IMR-90 (cell line): ENCODE data around the gene CD82. TPM values are rescaled to one million over a fixed set of nuclear protein-coding genes. Genes with fewer than 3 reads are reported as not detected.

Experiments used
- ATAC-seq: fragments of 200-7000 bp; cut with Tn5 transposase; 2 replicates; pipeline ENCODE4 v1.9.1; 2020; ENCODE audit warnings: low read depth, mild to moderate bottlenecking, moderate library complexity
- BruUV-seq: library from RNA; stranded (reverse); fragments of 400-500 nt; replicated peaks from 2 replicates; lab custom pipeline; 2021; lab: Mats Ljungman, UMichigan
- CTCF ChIA-PET: fragments of 300-600 bp; formaldehyde crosslinking; extraction: SDS; loops from one replicate; lab custom pipeline; 2021; ENCODE audit warnings: antibody characterized with exemption; lab: Yijun Ruan, JAX
- POLR2A ChIA-PET: fragments of 300-600 bp; sonication (Branson Sonifier 250); formaldehyde crosslinking; loops from one replicate; lab custom pipeline; 2022; ENCODE audit warnings: antibody characterized with exemption; ENCODE audit not compliant: unreplicated experiment; lab: Charles Lee
- DNase-seq: peaks from one replicate; pipeline ENCODE4 v3.0.0; 2013
- H2AFZ ChIP-seq: replicated peaks from 2 replicates; pipeline ENCODE3; 2013; ENCODE audit warnings: low read length, mild to moderate bottlenecking; ENCODE audit not compliant: poor library complexity
- H2AK5ac ChIP-seq: 2 replicates; pipeline ENCODE4 v1.6.1; 2013; ENCODE audit warnings: low read depth, low read length, inconsistent platforms
- H2AK9ac ChIP-seq: replicated peaks from 2 replicates; pipeline ENCODE3; 2013; ENCODE audit warnings: mild to moderate bottlenecking, low read depth, low read length, moderate library complexity; ENCODE audit not compliant: poor library complexity
- H2BK120ac ChIP-seq: 2 replicates; pipeline ENCODE4 v1.6.1; 2013; ENCODE audit warnings: low read depth, low read length, inconsistent platforms
- H2BK15ac ChIP-seq: 3 replicates; pipeline ENCODE4 v1.6.1; 2013; ENCODE audit warnings: low read depth, low read length, inconsistent platforms
- H2BK20ac ChIP-seq: 2 replicates; pipeline ENCODE4 v1.6.1; 2013; ENCODE audit warnings: low read depth, mild to moderate bottlenecking, inconsistent platforms, low read length, moderate library complexity
- H2BK5ac ChIP-seq: 2 replicates; pipeline ENCODE4 v1.6.1; 2013; ENCODE audit warnings: mild to moderate bottlenecking, low read depth, low read length, inconsistent platforms; ENCODE audit not compliant: poor library complexity, severe bottlenecking
- H3K14ac ChIP-seq: replicated peaks from 2 replicates; pipeline ENCODE4 v1.6.1; 2013; ENCODE audit warnings: low read depth, low read length, inconsistent platforms
- H3K18ac ChIP-seq: 2 replicates; pipeline ENCODE4 v1.6.1; 2013; ENCODE audit warnings: low read depth, low read length, control low read depth
- H3K23ac ChIP-seq: 2 replicates; pipeline ENCODE4 v1.6.1; 2013; ENCODE audit warnings: low read depth, low read length, inconsistent platforms
- H3K27ac ChIP-seq: 2 replicates; pipeline ENCODE4 v1.5.1; 2013; ENCODE audit warnings: mild to moderate bottlenecking, control low read depth, low read length; ENCODE audit not compliant: insufficient read depth
- H3K27me3 ChIP-seq: 2 replicates; pipeline ENCODE4 v1.6.1; 2013; ENCODE audit warnings: low read length; ENCODE audit not compliant: control insufficient read depth, insufficient read depth
- H3K36me3 ChIP-seq: 2 replicates; pipeline ENCODE4 v1.6.1; 2013; ENCODE audit warnings: low read length, mixed read lengths; ENCODE audit not compliant: control insufficient read depth, insufficient read depth
- H3K4ac ChIP-seq: 2 replicates; pipeline ENCODE4 v1.6.1; 2013; ENCODE audit warnings: low read depth, low read length, inconsistent platforms
- H3K4me1 ChIP-seq: 2 replicates; pipeline ENCODE4 v1.6.1; 2013; ENCODE audit warnings: low read length, mixed read lengths; ENCODE audit not compliant: control insufficient read depth, insufficient read depth
- H3K4me2 ChIP-seq: 2 replicates; pipeline ENCODE4 v1.6.1; 2013; ENCODE audit warnings: low read depth, mild to moderate bottlenecking, control low read depth, low read length, moderate library complexity
- H3K4me3 ChIP-seq: 2 replicates; pipeline ENCODE4 v1.5.1; 2013; ENCODE audit warnings: low read depth, mild to moderate bottlenecking, control low read depth, low read length, moderate library complexity; ENCODE audit not compliant: insufficient read depth
- H3K56ac ChIP-seq: 2 replicates; pipeline ENCODE4 v1.6.1; 2013; ENCODE audit warnings: low read length, inconsistent platforms; ENCODE audit not compliant: insufficient read depth; ENCODE audit errors: extremely low read depth
- H3K79me1 ChIP-seq, 2 experiments: 2 replicates each; pipeline ENCODE4 v1.6.1; 2013; ENCODE audit warnings: low read length in 2 of 2, inconsistent platforms in 1 of 2, low read depth in 1 of 2
- H3K9ac ChIP-seq: 2 replicates; pipeline ENCODE4 v1.6.1; 2013; ENCODE audit warnings: low read depth, low read length, control low read depth
- H3K9me1 ChIP-seq: 2 replicates; pipeline ENCODE4 v1.6.1; 2013; ENCODE audit warnings: low read length, inconsistent platforms; ENCODE audit not compliant: insufficient read depth
- H3K9me3 ChIP-seq: 2 replicates; pipeline ENCODE4 v1.6.1; 2013; ENCODE audit warnings: low read length; ENCODE audit not compliant: control insufficient read depth, insufficient read depth
- H4K20me1 ChIP-seq: 2 replicates; pipeline ENCODE4 v1.6.1; 2013; ENCODE audit warnings: low read length, inconsistent platforms; ENCODE audit not compliant: insufficient read depth
- H4K5ac ChIP-seq: 2 replicates; pipeline ENCODE4 v1.6.1; 2013; ENCODE audit warnings: mild to moderate bottlenecking, low read depth, low read length, control low read depth
- H4K8ac ChIP-seq, 2 experiments: 2 replicates each; pipeline ENCODE4 v1.6.1; 2013; ENCODE audit warnings: low read depth in 2 of 2, low read length in 2 of 2, control low read depth in 1 of 2, inconsistent platforms in 1 of 2
- H4K91ac ChIP-seq: 2 replicates; pipeline ENCODE4 v1.6.1; 2013; ENCODE audit warnings: low read depth, low read length, inconsistent platforms; ENCODE audit not compliant: insufficient read depth
- BHLHE40 ChIP-seq: fragments of 150-350 bp; IDR thresholded peaks from 2 replicates; pipeline ENCODE4 v1.6.1; 2016; ENCODE audit warnings: mild to moderate bottlenecking, low read depth, low read length
- CEBPB ChIP-seq: IDR thresholded peaks from 2 replicates; pipeline ENCODE4 v1.6.1; 2012; ENCODE audit warnings: low read depth, low read length, improper control_type of control experiment
- CHD1 ChIP-seq: IDR thresholded peaks from 2 replicates; pipeline ENCODE4 v1.6.1; 2012; ENCODE audit warnings: low read depth, low read length, improper control_type of control experiment
- CTCF ChIP-seq: conservative IDR thresholded peaks from 2 replicates; pipeline ENCODE4 v1.5.1; 2012; ENCODE audit warnings: mild to moderate bottlenecking, low read depth, low read length, improper control_type of control experiment
- ELK1 ChIP-seq: fragments of 150-350 bp; IDR thresholded peaks from 2 replicates; pipeline ENCODE4 v1.6.1; 2016; ENCODE audit warnings: low read depth, mild to moderate bottlenecking, low read length, moderate library complexity, borderline replicate concordance
- FOS ChIP-seq: fragments of 150-350 bp; IDR thresholded peaks from 2 replicates; pipeline ENCODE4 v1.6.1; 2016; ENCODE audit warnings: low read depth, low read length
- MAFK ChIP-seq: IDR thresholded peaks from 2 replicates; pipeline ENCODE4 v1.6.1; 2012; ENCODE audit warnings: low read depth, low read length, improper control_type of control experiment
- MAZ ChIP-seq: IDR thresholded peaks from 2 replicates; pipeline ENCODE4 v1.6.1; 2012; ENCODE audit warnings: low read depth, mild to moderate bottlenecking, low read length, improper control_type of control experiment, moderate library complexity, borderline replicate concordance
- MXI1 ChIP-seq: IDR thresholded peaks from 2 replicates; pipeline ENCODE4 v1.6.1; 2012; ENCODE audit warnings: low read depth, mild to moderate bottlenecking, low read length, moderate library complexity, borderline replicate concordance
- NFE2L2 ChIP-seq: fragments of 150-350 bp; IDR thresholded peaks from 2 replicates; pipeline ENCODE4 v1.6.1; 2016; ENCODE audit warnings: low read depth, mild to moderate bottlenecking, low read length
- POLR2A ChIP-seq: IDR thresholded peaks from 2 replicates; pipeline ENCODE4 v1.6.1; 2012; ENCODE audit warnings: mild to moderate bottlenecking, low read depth, low read length
- RAD21 ChIP-seq: IDR thresholded peaks from 2 replicates; pipeline ENCODE4 v1.6.1; 2012; ENCODE audit warnings: low read length, improper control_type of control experiment
- RCOR1 ChIP-seq: IDR thresholded peaks from 2 replicates; pipeline ENCODE4 v1.6.1; 2012; ENCODE audit warnings: mild to moderate bottlenecking, low read length, improper control_type of control experiment; ENCODE audit not compliant: insufficient replicate concordance
- RFX5 ChIP-seq: IDR thresholded peaks from 2 replicates; pipeline ENCODE4 v1.8.0; 2012; ENCODE audit warnings: low read depth, mild to moderate bottlenecking, low read length, moderate library complexity
- SMC3 ChIP-seq: fragments of 150-350 bp; IDR thresholded peaks from 2 replicates; pipeline ENCODE4 v1.6.1; 2016; ENCODE audit warnings: low read depth, mild to moderate bottlenecking, antibody characterized with exemption, low read length, moderate library complexity
- USF2 ChIP-seq: fragments of 150-350 bp; IDR thresholded peaks from 2 replicates; pipeline ENCODE4 v1.6.1; 2017; ENCODE audit warnings: mild to moderate bottlenecking, antibody characterized with exemption, low read length, low read depth
- WGBS, 2 experiments: methylation state at CpG; one replicate each; pipeline versions ENCODE4 v1.1.5 to v1.1.7; 2013; ENCODE audit warnings: missing lambda C conversion rate in 2 of 2; ENCODE audit not compliant: insufficient read length in 1 of 2; ENCODE audit errors: extremely low coverage in 2 of 2; 5-methylcytosine and 5-hydroxymethylcytosine counted together
- dilution Hi-C: fragments of 300-500 bp; cut with HindIII; formaldehyde crosslinking; loops from one replicate; pipeline ENCODE4 v1.14.3; 2018; ENCODE audit warnings: low sequenced_read_pairs; ENCODE audit not compliant: unreplicated experiment
- in situ Hi-C: fragments of 300-500 bp; cut with MboI; formaldehyde crosslinking; loops from 3 replicates; pipeline ENCODE4 v1.14.3; 2019; ENCODE audit warnings: low sequenced_read_pairs, inconsistent platforms, mixed read lengths
- intact Hi-C: fragments of 100-400 bp; cut with micrococcal nuclease; formaldehyde crosslinking; loops from 2 replicates; pipeline ENCODE4 v1.10.0; 2022
- polyA plus RNA-seq, 3 experiments: library from polyadenylated mRNA; depleted of rRNA; stranded (reverse); fragments of >200 nt; gene quantifications; 2 replicates each; pipeline ENCODE4 v1.2.3, GENCODE V29; 2012; ENCODE audit warnings: low replicate concordance in 1 of 3
- total RNA-seq: library from RNA; depleted of rRNA; stranded (reverse); fragments of >200 nt; gene quantifications from 2 replicates; pipeline ENCODE4 v1.2.3, GENCODE V29; 2012

CD82 gene
- total and polyA plus RNA-seq, 2 of the 4 experiments (the other 2 are of a cell fraction): 32.8 to 49.4 TPM

- no peaks in the 10 kb centered on the region for H3K4me1 ChIP-seq
- no peaks in the 10 kb centered on the region for H3K9me3 ChIP-seq
- BruUV-seq: no TSS peak
- WGBS, 2 experiments: no CpG with 5 or more reads among the region's 9 CpGs
- no peaks in the 10 kb centered on the region for H4K20me1 ChIP-seq
- 0 out of 2 replicates have a peak, but pooled peaks cover 3% of the 10 kb centered on the region for H3K9me1 ChIP-seq
- no peak overlapping the region for H2BK5ac ChIP-seq
- no peak overlapping the region for H2BK20ac ChIP-seq
- H3K14ac ChIP-seq: no peak overlapping the region
- ChIA-PET POLR2A (no interaction called here), CTCF (no interaction called here)
- intact Hi-C loops (no loop called here), dilution Hi-C loops (no loop called here), in situ Hi-C loops (loop anchor here (10.0 kb wide), 1 partner anchor 246 kb away; no protein-coding TSS in a partner anchor)
- H2AFZ ChIP-seq: no peak overlapping the region
- H3K18ac ChIP-seq: no peak overlapping the region
- no peak overlapping the region for H2BK15ac ChIP-seq
- H3K79me1 ChIP-seq: no peaks in the 10 kb centered on the region
- H3K4me3 ChIP-seq: no peak overlapping the region
- H3K36me3 ChIP-seq: no peaks in the 10 kb centered on the region
- H2AK9ac ChIP-seq: no peak overlapping the region
- H4K8ac ChIP-seq: no peak overlapping the region
- no peak overlapping the region for H3K4me2 ChIP-seq
- no peak overlapping the region for H3K4ac ChIP-seq
- no peak overlapping the region for H3K23ac ChIP-seq
- H3K27ac ChIP-seq: no peak overlapping the region
- TF ChIP-seq CHD1 (no peak), RFX5 (no peak), CTCF (no peak), MAZ (no peak), POLR2A (no peak), USF2 (no peak), RCOR1 (no peak), CEBPB (no peak), SMC3 (no peak), BHLHE40 (no peak), ELK1 (no peak), MXI1 (no peak), FOS (no peak), NFE2L2 (no peak), RAD21 (no peak), MAFK (no peak)
- H3K56ac ChIP-seq: no peak overlapping the region
- H4K91ac ChIP-seq: no peak overlapping the region
- H2AK5ac ChIP-seq: no peak overlapping the region
- H4K5ac ChIP-seq: no peak overlapping the region
- ATAC-seq (no peak), DNase-seq (no peak)
- no peak overlapping the region for H2BK120ac ChIP-seq
- H3K9ac ChIP-seq: no peak overlapping the region
- peaks cover 22% of the 10 kb centered on the region for H3K27me3 ChIP-seq
Measured at GRCh38 chr11:44531116-44531504, 34.4 kb upstream of the CD82 start.
